H9 (cell line): ENCODE measurements around the gene ITGBL1. TPM values are rescaled to one million over a fixed set of nuclear protein-coding genes. Genes with fewer than 3 reads are reported as not detected.

Experiments
- DNase-seq: peaks from one replicate; pipeline ENCODE4 v3.0.0-alpha.2; 2017
- H2AFZ ChIP-seq: one replicate; pipeline ENCODE4 v1.6.1; 2013; ENCODE audit warnings: mild to moderate bottlenecking, low read length, control low read depth, moderate library complexity
- H2AK5ac ChIP-seq: 2 replicates; pipeline ENCODE4 v1.6.1; 2013; ENCODE audit warnings: low read length, control low read depth, mixed read lengths; ENCODE audit not compliant: insufficient read length
- H2BK120ac ChIP-seq: one replicate; pipeline ENCODE4 v1.6.1; 2013; ENCODE audit warnings: low read depth, mild to moderate bottlenecking, low read length, control low read depth, inconsistent platforms; ENCODE audit not compliant: poor library complexity, severe bottlenecking
- H2BK12ac ChIP-seq: 2 replicates; pipeline ENCODE4 v1.6.1; 2013; ENCODE audit warnings: low read length, control low read depth, mixed read lengths, low read depth; ENCODE audit not compliant: insufficient read length
- H2BK15ac ChIP-seq: 2 replicates; pipeline ENCODE4 v1.6.1; 2013; ENCODE audit warnings: low read depth, low read length, control low read depth
- H2BK20ac ChIP-seq: one replicate; pipeline ENCODE4 v1.6.1; 2013; ENCODE audit warnings: low read depth, mild to moderate bottlenecking, low read length, control low read depth, inconsistent platforms; ENCODE audit not compliant: poor library complexity, severe bottlenecking
- H2BK5ac ChIP-seq: 2 replicates; pipeline ENCODE4 v1.6.1; 2013; ENCODE audit warnings: low read length, control low read depth, mixed read lengths; ENCODE audit not compliant: insufficient read length
- H3K14ac ChIP-seq: 2 replicates; pipeline ENCODE4 v1.6.1; 2013; ENCODE audit warnings: low read length, control low read depth; ENCODE audit not compliant: insufficient read depth
- H3K18ac ChIP-seq: 2 replicates; pipeline ENCODE4 v1.6.1; 2013; ENCODE audit warnings: low read depth, mild to moderate bottlenecking, mixed read lengths, low read length, control low read depth; ENCODE audit not compliant: insufficient read length
- H3K23ac ChIP-seq: 2 replicates; pipeline ENCODE4 v1.6.1; 2013; ENCODE audit warnings: low read length, control low read depth, mixed read lengths, low read depth; ENCODE audit not compliant: insufficient read length
- H3K23me2 ChIP-seq: 2 replicates; pipeline ENCODE4 v1.6.1; 2013; ENCODE audit warnings: low read depth, mild to moderate bottlenecking, mixed read lengths, low read length, control low read depth; ENCODE audit not compliant: insufficient read length, poor library complexity, severe bottlenecking
- H3K27ac ChIP-seq: 2 replicates; pipeline ENCODE4 v1.5.1; 2013; ENCODE audit warnings: low read length, control low read depth, mixed read lengths, low read depth; ENCODE audit not compliant: insufficient read length
- H3K27me3 ChIP-seq: 2 replicates; pipeline ENCODE4 v1.6.1; 2013; ENCODE audit warnings: low read length, control low read depth, inconsistent platforms; ENCODE audit not compliant: insufficient read depth
- H3K4ac ChIP-seq: 2 replicates; pipeline ENCODE4 v1.6.1; 2013; ENCODE audit warnings: low read depth, mild to moderate bottlenecking, control low read depth, inconsistent platforms, low read length, moderate library complexity
- H3K4me1 ChIP-seq: 2 replicates; pipeline ENCODE4 v1.6.1; 2013; ENCODE audit warnings: low read length, control low read depth, inconsistent platforms; ENCODE audit not compliant: insufficient read depth
- H3K4me2 ChIP-seq: 2 replicates; pipeline ENCODE4 v1.6.1; 2013; ENCODE audit warnings: low read length, control low read depth, mixed read lengths; ENCODE audit not compliant: insufficient read length, insufficient read depth
- H3K56ac ChIP-seq: 2 replicates; pipeline ENCODE4 v1.6.1; 2013; ENCODE audit warnings: low read depth, mild to moderate bottlenecking, mixed read lengths, low read length, control low read depth; ENCODE audit not compliant: insufficient read length
- H3K79me1 ChIP-seq: 2 replicates; pipeline ENCODE4 v1.6.1; 2013; ENCODE audit warnings: low read depth, mild to moderate bottlenecking, moderate library complexity, low read length, control low read depth, inconsistent platforms; ENCODE audit not compliant: insufficient read depth, poor library complexity, severe bottlenecking
- H3K79me2 ChIP-seq: 2 replicates; pipeline ENCODE4 v1.6.1; 2013; ENCODE audit warnings: low read length, control low read depth, inconsistent platforms; ENCODE audit not compliant: insufficient read depth
- H3K9ac ChIP-seq: 2 replicates; pipeline ENCODE4 v1.6.1; 2013; ENCODE audit warnings: low read length, control low read depth, mixed read lengths; ENCODE audit not compliant: insufficient read length; ENCODE audit errors: extremely low read depth
- H3K9me3 ChIP-seq: one replicate; pipeline ENCODE4 v1.6.1; 2013; ENCODE audit warnings: low read depth, low read length, inconsistent platforms; ENCODE audit not compliant: control insufficient read depth
- H3T11ph ChIP-seq: one replicate; pipeline ENCODE4 v1.6.1; 2013; ENCODE audit warnings: mild to moderate bottlenecking, low read length, control low read depth, inconsistent platforms
- H4K20me1 ChIP-seq: one replicate; pipeline ENCODE4 v1.6.1; 2013; ENCODE audit not compliant: control insufficient read depth, insufficient read length, insufficient read depth
- H4K5ac ChIP-seq: 2 replicates; pipeline ENCODE4 v1.6.1; 2013; ENCODE audit warnings: low read depth, mild to moderate bottlenecking, mixed read lengths, low read length, control low read depth; ENCODE audit not compliant: insufficient read length
- H4K8ac ChIP-seq: replicated peaks from 2 replicates; pipeline ENCODE4 v1.6.1; 2013; ENCODE audit warnings: low read length, control low read depth, mixed read lengths, low read depth; ENCODE audit not compliant: insufficient read length
- H4K91ac ChIP-seq: 2 replicates; pipeline ENCODE4 v1.6.1; 2013; ENCODE audit warnings: low read depth, mild to moderate bottlenecking, moderate library complexity, mixed read lengths, low read length, control low read depth; ENCODE audit not compliant: insufficient read length
- H3K27ac Mint-ChIP-seq, 3 experiments: 2 replicates in 2 of 3; 3 replicates in 1 of 3; pipeline ENCODE4 v1.8.0; 2020 to 2021; ENCODE audit warnings: mixed read lengths in 3 of 3, mild to moderate bottlenecking in 1 of 3, moderate library complexity in 1 of 3
- H3K27me3 Mint-ChIP-seq: 2 replicates; pipeline ENCODE4 v1.8.0; 2021; ENCODE audit warnings: low read depth, mild to moderate bottlenecking, moderate library complexity, mixed read lengths
- H3K36me3 Mint-ChIP-seq, 3 experiments: 2 replicates in 2 of 3; 3 replicates in 1 of 3; pipeline ENCODE4 v1.8.0; 2020 to 2021; ENCODE audit warnings: low read depth in 3 of 3, mixed read lengths in 3 of 3; ENCODE audit not compliant: insufficient read depth in 1 of 3
- H3K4me1 Mint-ChIP-seq, 2 experiments: 2 replicates each; pipeline ENCODE4 v1.8.0; 2020; ENCODE audit warnings: mixed read lengths in 2 of 2
- H3K4me3 Mint-ChIP-seq, 2 experiments: 2 replicates in 1 of 2; 3 replicates in 1 of 2; pipeline ENCODE4 v1.8.0; 2020 to 2021; ENCODE audit warnings: mild to moderate bottlenecking in 2 of 2, mixed read lengths in 2 of 2, moderate library complexity in 1 of 2
- H3K9me3 Mint-ChIP-seq, 2 experiments: 2 replicates in 1 of 2; 3 replicates in 1 of 2; pipeline ENCODE4 v1.8.0; 2020; ENCODE audit warnings: mild to moderate bottlenecking in 2 of 2, mixed read lengths in 2 of 2, moderate library complexity in 1 of 2
- WGBS: extraction: QIAGEN DNeasy Blood & Tissue Kit; methylation state at CpG from one replicate; pipeline ENCODE4 v1.1.7; 2013; ENCODE audit warnings: missing lambda C conversion rate, low lambda C conversion rate, mixed read lengths; ENCODE audit not compliant: insufficient read length; ENCODE audit errors: extremely low coverage; 5-methylcytosine and 5-hydroxymethylcytosine counted together
- total RNA-seq: library from RNA; stranded (reverse); gene quantifications from 2 replicates; pipeline ENCODE4 v1.2.1, GENCODE V29; 2021
- TF ChIP-seq, protein P1 (sequence below): fragments of 200-600 bp; sonication (generic); conservative IDR thresholded peaks from 3 replicates; pipeline ENCODE4 v1.8.0; 2021; ENCODE audit warnings: antibody characterized with exemption, mild to moderate bottlenecking

Gene ITGBL1
- total RNA-seq, 1 experiment from 2014 or later = not detected

- Histone ChIP-seq H2BK5ac (no peak overlapping the region), H4K5ac (no peak overlapping the region), H2AFZ (no peak overlapping the region), H3K23me2 (no peaks in the 10 kb centered on the region), H2BK15ac (no peak overlapping the region), H4K20me1 (no peaks in the 10 kb centered on the region), H3K4ac (no peak overlapping the region), H3K27me3 (no peaks in the 10 kb centered on the region), H4K91ac (no peak overlapping the region), H3K14ac (no peak overlapping the region), H3K4me1 (0 out of 2 replicates have a peak, but pooled peaks cover 3% of the 10 kb centered on the region), H3K23ac (no peak overlapping the region), H2BK120ac (no peak overlapping the region), H3K4me2 (no peak overlapping the region), H2BK20ac (no peak overlapping the region), H3K27ac (no peak overlapping the region), H3K9me3 (no peaks in the 10 kb centered on the region), H2BK12ac (no peak overlapping the region), H2AK5ac (no peak overlapping the region), H3K9ac (no peak overlapping the region), H3T11ph (no peak overlapping the region), H3K79me1 (no peaks in the 10 kb centered on the region), H4K8ac (no peak overlapping the region), H3K79me2 (no peaks in the 10 kb centered on the region), H3K18ac (no peak overlapping the region), H3K56ac (no peak overlapping the region)
- TF ChIP-seq, protein P1, sequence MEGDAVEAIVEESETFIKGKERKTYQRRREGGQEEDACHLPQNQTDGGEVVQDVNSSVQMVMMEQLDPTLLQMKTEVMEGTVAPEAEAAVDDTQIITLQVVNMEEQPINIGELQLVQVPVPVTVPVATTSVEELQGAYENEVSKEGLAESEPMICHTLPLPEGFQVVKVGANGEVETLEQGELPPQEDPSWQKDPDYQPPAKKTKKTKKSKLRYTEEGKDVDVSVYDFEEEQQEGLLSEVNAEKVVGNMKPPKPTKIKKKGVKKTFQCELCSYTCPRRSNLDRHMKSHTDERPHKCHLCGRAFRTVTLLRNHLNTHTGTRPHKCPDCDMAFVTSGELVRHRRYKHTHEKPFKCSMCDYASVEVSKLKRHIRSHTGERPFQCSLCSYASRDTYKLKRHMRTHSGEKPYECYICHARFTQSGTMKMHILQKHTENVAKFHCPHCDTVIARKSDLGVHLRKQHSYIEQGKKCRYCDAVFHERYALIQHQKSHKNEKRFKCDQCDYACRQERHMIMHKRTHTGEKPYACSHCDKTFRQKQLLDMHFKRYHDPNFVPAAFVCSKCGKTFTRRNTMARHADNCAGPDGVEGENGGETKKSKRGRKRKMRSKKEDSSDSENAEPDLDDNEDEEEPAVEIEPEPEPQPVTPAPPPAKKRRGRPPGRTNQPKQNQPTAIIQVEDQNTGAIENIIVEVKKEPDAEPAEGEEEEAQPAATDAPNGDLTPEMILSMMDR = no peak
- Mint-ChIP-seq H3K36me3 (no peaks in the 10 kb centered on the region), H3K4me3 (no peak overlapping the region), H3K27me3 (peaks cover 3% of the 10 kb centered on the region; the same call in 1 of the 2 replicates), H3K9me3 (no peaks in the 10 kb centered on the region), H3K4me1 (peaks cover 11% of the 10 kb centered on the region in 2 experiments), H3K27ac (no peak overlapping the region)
- DNase-seq = no peak
- no CpG with 5 or more reads among the region's 2 CpGs for WGBS
Observed at GRCh38 chr13:101711307-101712025, 259.0 kb downstream of the ITGBL1 start.
